Left lobe of liver (tissue), 2 donors: ENCODE results near the gene HSH2D. TPM values are rescaled to one million over a fixed set of nuclear protein-coding genes. Genes with fewer than 3 reads are reported as not detected.
"Not testable (repeated sequence)": the region's sequence is repeated elsewhere in the genome, so short reads cannot be mapped to it uniquely, and the experiment has no call there.

Experiments used
- ATAC-seq: fragments of 200-7000 bp; cut with Tn5 transposase; one replicate; pipeline ENCODE4 v1.9.1; 2020; ENCODE audit warnings: mild to moderate bottlenecking, moderate library complexity
- DNase-seq: peaks from one replicate; pipeline ENCODE4 v3.0.0-alpha.2; 2020; ENCODE audit warnings: low spot score
- total RNA-seq: library from RNA; stranded (reverse); gene quantifications from one replicate; pipeline ENCODE4 v1.2.1, GENCODE V29; 2021
- donor health status: DM: no; HTN: no; CAD: no; lungs with moderate emphysema.
- donor health status: DM: no; HTN: yes; CAD: no.

HSH2D gene
- total RNA-seq, 1 donor from 2014 or later = 0.86 TPM

DNA sequence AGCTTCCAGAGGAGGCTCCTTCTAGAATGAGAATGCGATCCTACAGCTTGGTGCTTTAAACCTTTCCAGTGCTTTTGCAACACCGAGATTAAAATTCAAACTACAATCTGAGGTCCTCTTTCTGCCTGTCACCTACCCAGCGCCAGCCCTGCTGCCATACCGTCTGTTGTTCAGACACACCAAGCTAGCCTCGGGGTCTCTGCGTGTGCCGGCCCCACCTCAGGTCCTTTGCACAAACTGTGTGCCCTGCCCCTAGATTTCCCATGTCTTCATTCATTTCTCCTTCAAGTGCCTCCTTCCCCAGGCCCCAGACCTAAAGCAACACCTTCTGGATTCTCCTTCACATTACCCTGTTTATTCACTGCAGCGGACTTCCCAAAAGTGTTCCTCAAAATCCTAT lies 11.1 kb downstream of the HSH2D start:
- DNase-seq (no peak), ATAC-seq (no peak)

DNA sequence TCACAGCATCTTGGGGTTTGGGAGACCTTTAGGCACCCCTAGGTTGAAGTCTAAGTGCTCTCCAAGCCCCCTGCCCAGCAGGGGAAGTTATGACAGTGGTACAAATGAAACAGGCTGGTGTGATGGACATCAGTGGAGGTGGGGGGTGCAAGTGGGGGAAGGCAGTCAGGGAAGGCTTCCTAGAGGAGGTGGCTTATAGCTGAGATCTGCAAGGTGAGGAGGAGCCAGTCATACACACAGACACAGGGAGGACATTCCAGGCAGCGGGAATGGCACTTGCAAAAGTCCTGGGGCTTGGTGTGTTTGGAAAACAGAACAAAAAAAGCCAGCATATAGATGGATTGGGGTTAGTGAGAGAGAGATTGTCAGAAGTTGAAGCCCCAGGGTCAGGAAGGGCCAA lies 11.6 kb downstream of the HSH2D start:
- DNase-seq (no peak), ATAC-seq (no peak)

DNA sequence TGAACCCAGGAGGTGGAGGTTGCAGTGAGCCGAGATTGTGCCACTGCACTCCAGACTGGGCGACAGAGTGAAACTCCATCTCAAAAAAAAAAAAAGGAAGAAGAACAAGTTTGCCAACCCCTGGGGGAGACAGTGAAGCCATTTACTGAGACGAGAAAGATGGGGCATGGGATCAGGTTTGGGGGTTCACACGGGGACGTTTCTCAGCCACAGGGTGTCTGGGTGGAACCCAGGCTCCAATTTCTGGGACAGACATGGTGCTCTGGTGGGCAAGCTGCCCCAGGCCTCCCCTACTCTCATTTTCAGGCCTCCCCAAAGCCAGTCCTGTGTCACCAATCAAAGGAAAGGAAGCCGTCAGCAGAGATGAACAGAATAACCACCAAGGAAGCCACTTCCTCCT lies 13.4 kb downstream of the HSH2D start:
- no peak for DNase-seq
- no peak for ATAC-seq

DNA sequence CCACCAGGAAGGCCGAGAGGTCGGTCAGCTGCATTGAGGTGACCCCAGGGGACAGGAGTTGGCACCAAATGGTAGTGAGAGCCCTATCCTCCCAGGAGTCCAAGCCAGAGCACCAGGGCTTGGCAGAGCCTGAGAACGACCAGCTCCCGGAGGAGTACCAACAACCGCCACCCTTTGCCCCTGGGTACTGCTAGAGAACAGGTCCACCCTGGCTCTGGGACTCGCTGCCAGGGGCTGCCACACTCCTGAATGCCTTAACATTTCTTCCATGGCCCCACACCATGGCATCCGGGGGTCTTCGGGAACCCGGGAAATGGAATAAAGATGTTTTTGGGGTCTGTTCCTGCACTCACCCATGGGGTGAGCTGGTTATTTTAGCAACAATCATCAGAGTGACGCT lies 14.1 kb downstream of the HSH2D start:
- peak; percentile 85 for ATAC-seq
- no peak for DNase-seq

- DNase-seq = no peak
- no peak for ATAC-seq
Measured at GRCh38 chr19:16159655-16160054, 16.2 kb downstream of the HSH2D start.

- DNase-seq (no peak), ATAC-seq (no peak)
Measured at GRCh38 chr19:16160445-16160942, 17.0 kb downstream of the HSH2D start.

DNA sequence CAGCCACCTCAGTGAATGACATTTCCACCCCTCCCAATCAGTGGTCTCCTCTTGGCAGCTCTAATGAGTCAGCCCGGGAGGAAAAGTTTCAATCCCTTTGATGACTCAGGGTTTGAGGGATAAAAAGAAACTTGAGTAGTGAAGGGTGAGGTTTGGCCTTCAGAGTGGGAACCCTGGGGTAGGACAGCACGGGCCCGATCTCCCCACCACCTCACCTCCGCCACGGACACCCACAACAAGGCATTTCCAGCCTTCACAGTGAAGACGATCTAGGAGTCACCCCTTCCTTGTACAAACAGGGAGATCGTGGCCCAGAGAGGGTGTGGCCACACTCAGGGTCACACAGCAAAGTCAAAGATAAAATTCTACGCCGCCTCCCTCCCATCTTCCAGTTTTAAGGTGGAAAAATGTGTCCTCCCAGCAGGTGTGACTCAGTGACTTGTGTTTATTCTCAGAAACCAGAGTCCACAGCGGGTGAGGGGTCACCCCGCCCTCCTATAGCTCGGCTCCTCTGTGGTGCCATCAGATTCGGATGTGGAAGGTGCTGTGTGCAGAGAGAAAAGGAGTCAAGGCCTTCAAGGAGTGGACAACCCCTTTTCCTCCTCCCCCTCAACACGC lies 17.6 kb downstream of the HSH2D start:
- DNase-seq = no peak
- no peak for ATAC-seq

DNA sequence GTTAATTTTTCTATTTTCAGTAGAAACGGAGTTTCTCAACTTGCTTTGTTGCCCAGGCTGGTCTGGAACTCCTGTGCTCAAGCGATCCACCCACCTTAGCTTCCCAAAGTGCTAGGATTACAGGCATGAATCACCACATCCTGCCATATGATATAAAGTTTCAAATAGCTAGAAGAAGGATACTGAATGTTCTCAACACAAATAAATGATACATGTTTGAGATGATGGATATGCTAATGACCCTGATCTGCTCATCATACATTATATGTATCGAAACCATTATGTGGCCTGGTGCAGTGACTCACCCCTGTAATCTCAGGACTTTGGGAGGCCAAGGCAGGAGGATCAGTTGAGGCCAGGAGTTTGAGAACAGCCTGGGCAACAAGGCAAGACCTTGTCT lies 18.4 kb downstream of the HSH2D start:
- ATAC-seq = no peak
- no peak for DNase-seq

DNA sequence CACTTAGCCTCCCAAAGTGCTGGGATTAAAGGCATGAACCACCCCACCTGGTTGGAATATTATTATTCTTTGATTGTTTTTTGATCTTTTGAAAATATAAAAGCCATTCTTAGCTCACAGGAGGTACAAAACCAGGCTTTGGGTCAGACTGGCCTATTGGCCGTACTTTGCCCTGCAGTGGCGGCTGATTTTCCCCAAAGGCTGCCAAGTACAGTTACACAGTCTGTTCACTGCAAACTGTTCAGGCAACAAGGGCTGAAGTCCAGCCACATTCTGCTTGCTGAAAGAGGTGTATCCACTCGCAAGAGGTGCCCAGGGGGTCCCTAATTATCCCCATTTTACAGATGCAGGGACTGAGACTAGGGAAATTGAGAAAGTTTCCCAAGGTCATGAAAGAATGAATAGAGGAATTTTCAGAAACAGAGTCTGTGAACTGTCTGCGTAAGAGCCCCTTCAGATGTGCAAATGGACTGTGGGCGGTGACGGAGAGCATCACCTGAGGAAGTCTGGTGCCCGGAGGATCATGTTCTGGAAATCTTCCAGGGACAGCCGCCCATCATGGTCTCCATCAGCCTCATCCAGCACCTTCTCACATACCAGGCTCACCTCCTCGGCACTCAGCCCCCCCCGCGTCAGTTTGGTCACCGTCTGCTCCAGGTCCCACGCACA lies 20.9 kb downstream of the HSH2D start:
- DNase-seq (peak; percentile 85), ATAC-seq (peak; percentile 98)

DNA sequence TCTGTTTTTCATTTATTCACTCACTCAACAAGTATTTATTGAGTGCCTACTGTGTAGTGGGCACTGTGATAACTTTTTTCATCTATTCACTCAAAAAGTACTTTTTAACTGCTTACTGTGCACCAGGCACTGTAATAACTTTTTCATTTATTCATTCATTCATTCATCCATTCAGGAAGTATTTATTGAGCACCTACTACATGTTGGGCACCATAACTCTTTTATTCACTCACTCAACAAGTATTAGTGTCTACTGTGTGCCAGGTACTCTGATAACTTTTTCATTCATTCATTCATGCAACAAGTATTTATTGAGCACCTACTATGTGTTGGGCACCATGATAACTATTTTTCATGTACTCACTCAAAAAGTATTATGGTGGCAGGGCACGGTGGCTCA lies 22.9 kb downstream of the HSH2D start:
- no peak for ATAC-seq
- no peak for DNase-seq

- no peak for ATAC-seq
- DNase-seq = no peak
Measured at GRCh38 chr19:16167055-16167454, 23.6 kb downstream of the HSH2D start.

- no peak for DNase-seq
- no peak for ATAC-seq
Measured at GRCh38 chr19:16168465-16169081, 25.1 kb downstream of the HSH2D start.

GRCh38 chr19:16170134-16170533 lies 26.6 kb downstream of the HSH2D start:
- ATAC-seq = no peak

GRCh38 chr19:16175954-16176353 lies 32.5 kb downstream of the HSH2D start:
- DNase-seq (no peak), ATAC-seq (no peak)

More at GRCh38 chr19:16170134-16170533, 26.6 kb downstream of the HSH2D start:
- DNase-seq = no peak

DNA sequence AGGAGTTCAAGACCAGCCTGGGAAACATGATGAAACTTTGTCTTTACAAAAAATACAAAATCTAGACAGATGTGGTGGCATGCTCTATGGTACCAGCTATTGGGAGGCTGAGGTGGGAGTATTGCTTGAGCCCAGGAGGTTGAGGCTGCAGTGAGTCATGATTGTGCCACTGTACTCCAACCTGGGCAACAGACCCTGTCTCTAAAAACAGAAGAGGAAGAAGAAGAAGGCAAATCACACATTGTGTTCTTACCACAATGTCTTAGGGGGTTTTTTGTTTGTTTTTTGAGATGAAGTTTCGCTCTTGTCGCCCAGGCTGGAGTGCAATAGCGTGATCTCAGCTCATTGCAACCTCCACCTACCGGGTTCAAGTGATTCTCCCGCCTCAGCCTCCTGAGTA lies 35.4 kb downstream of the HSH2D start:
- not testable (repeated sequence) for DNase-seq, ATAC-seq

GRCh38 chr19:16180611-16181010 lies 37.1 kb downstream of the HSH2D start:
- no peak for DNase-seq
- no peak for ATAC-seq

GRCh38 chr19:16184665-16185122 lies 41.2 kb downstream of the HSH2D start:
- ATAC-seq (no peak), DNase-seq (no peak)

- ATAC-seq = peak; percentile 93
- DNase-seq = peak; percentile 99
Measured at GRCh38 chr19:16185123-16185767, 41.8 kb downstream of the HSH2D start, which contains the start of gene FAM32A. Gene FAM32A, plus strand, starts transcription at chr19:16185410. Its CDS starts 33 bp downstream, at chr19:16185443.

DNA sequence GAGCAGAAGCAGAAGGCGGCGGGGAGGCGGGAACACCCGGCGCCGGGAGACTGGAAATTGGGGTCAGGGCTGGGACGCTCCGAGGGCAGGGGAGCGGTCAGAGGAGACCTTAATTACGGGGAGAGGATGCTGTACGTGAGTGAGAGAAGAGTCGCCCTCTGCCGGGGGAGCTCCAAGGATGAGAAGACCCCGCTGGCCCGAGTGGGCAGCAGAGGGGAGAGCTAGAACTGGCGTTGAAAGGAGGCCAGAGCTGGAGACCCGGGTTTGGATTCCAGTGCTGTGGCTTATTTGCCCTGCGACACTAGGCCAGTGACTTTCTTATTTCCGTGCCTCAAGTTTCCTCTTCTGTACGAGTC lies 42.3 kb downstream of the HSH2D start:
- ATAC-seq (peak; percentile 33), DNase-seq (no peak)

DNA sequence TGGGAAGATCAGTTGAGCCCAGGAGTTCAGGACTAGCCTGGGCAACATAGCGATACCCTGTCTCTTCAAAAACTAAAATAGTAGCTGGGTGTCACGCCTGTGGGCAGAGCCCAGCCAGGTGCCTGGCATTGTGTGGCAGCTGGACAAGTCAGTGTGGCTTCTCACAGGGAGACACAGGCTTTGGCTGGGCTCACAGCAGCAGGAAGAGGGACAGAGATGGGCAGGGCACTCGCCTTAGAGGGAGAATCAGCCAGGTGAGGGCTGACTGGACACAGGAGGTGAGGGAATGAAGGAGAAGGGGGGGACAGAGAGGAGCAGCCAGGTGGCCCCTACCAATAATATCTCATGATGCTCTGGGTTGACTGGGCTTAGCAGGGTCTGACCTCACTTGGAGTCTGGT lies 45.0 kb downstream of the HSH2D start:
- DNase-seq = no peak

GRCh38 chr19:16190198-16190597 lies 46.7 kb downstream of the HSH2D start:
- DNase-seq (no peak), ATAC-seq (no peak)

More for the DNA sequence above, 45.0 kb downstream of the HSH2D start:
- no peak for ATAC-seq
